SK-N-SH treated with all-trans-retinoic acid at 6 μM for 48 hours (cell line): Measurements from ENCODE around the gene SH3BP4.

Experiments used
- ATAC-seq: fragments of 200-7000 bp; cut with Tn5 transposase; 3 replicates; pipeline ENCODE4 v1.9.1; 2020; ENCODE audit warnings: mild to moderate bottlenecking, moderate library complexity
- BACH2 ChIP-seq: fragments of 250-450 bp; sonication (Bioruptor Pico); IDR thresholded peaks from 2 replicates; pipeline ENCODE4 v1.9.0; 2021; ENCODE audit warnings: mild to moderate bottlenecking, borderline replicate concordance
- CREB5 ChIP-seq: fragments of 250-450 bp; sonication (Bioruptor Pico); IDR thresholded peaks from 2 replicates; pipeline ENCODE4 v1.5.1; 2020; ENCODE audit warnings: low read depth, mild to moderate bottlenecking, moderate library complexity
- CSDC2 ChIP-seq: fragments of 250-450 bp; sonication (Bioruptor Pico); IDR thresholded peaks from 2 replicates; pipeline ENCODE4 v1.5.0; 2020; ENCODE audit warnings: mild to moderate bottlenecking, moderate library complexity
- CSRNP3 ChIP-seq: fragments of 250-450 bp; sonication (Bioruptor Pico); IDR thresholded peaks from 2 replicates; pipeline ENCODE4 v1.5.1; 2021; ENCODE audit warnings: mild to moderate bottlenecking, moderate library complexity
- ESRRG ChIP-seq: fragments of 250-450 bp; sonication (Bioruptor Pico); IDR thresholded peaks from 2 replicates; pipeline ENCODE4 v1.6.1; 2021; ENCODE audit warnings: mild to moderate bottlenecking
- GLIS3 ChIP-seq: fragments of 250-450 bp; sonication (Bioruptor Pico); IDR thresholded peaks from 2 replicates; pipeline ENCODE4 v1.5.0; 2020; ENCODE audit warnings: mild to moderate bottlenecking, moderate library complexity
- OSR1 ChIP-seq: fragments of 250-450 bp; sonication (Bioruptor Pico); IDR thresholded peaks from 2 replicates; pipeline ENCODE4 v1.8.0; 2022; ENCODE audit warnings: moderate library complexity, mild to moderate bottlenecking, inconsistent platforms
- PATZ1 ChIP-seq: fragments of 250-450 bp; sonication (Bioruptor Pico); IDR thresholded peaks from 2 replicates; pipeline ENCODE4 v1.8.0; 2020; ENCODE audit warnings: mild to moderate bottlenecking, moderate library complexity, borderline replicate concordance
- PPARA ChIP-seq: fragments of 250-450 bp; sonication (Bioruptor Pico); IDR thresholded peaks from 2 replicates; pipeline ENCODE4 v1.5.0; 2020; ENCODE audit warnings: mild to moderate bottlenecking, borderline replicate concordance
- RARB ChIP-seq: fragments of 250-450 bp; sonication (Bioruptor Pico); IDR thresholded peaks from 2 replicates; pipeline ENCODE4 v1.8.0; 2021; ENCODE audit warnings: mild to moderate bottlenecking, moderate library complexity
- SNAI2 ChIP-seq: fragments of 250-450 bp; sonication (Bioruptor Pico); IDR thresholded peaks from 2 replicates; pipeline ENCODE4 v1.5.0; 2020; ENCODE audit warnings: mild to moderate bottlenecking, moderate library complexity
- TCF4 ChIP-seq: fragments of 250-450 bp; sonication (Bioruptor Pico); IDR thresholded peaks from 2 replicates; pipeline ENCODE4 v1.8.0; 2021; ENCODE audit warnings: mild to moderate bottlenecking, moderate library complexity, borderline replicate concordance
- TOX ChIP-seq: fragments of 250-450 bp; sonication (Bioruptor Pico); IDR thresholded peaks from 2 replicates; pipeline ENCODE4 v1.8.0; 2021; ENCODE audit warnings: mild to moderate bottlenecking, moderate library complexity, borderline replicate concordance
- ZC3H10 ChIP-seq: fragments of 250-450 bp; sonication (Bioruptor Pico); IDR thresholded peaks from 2 replicates; pipeline ENCODE4 v1.5.1; 2021; ENCODE audit warnings: mild to moderate bottlenecking, moderate library complexity
- ZFP3 ChIP-seq: fragments of 250-450 bp; sonication (Bioruptor Pico); IDR thresholded peaks from 2 replicates; pipeline ENCODE4 v1.5.0; 2020; ENCODE audit warnings: mild to moderate bottlenecking, moderate library complexity
- ZFP30 ChIP-seq: fragments of 450-650 bp; formaldehyde crosslinking; IDR thresholded peaks from 2 replicates; pipeline ENCODE4 v1.5.0; 2022; ENCODE audit warnings: mild to moderate bottlenecking, moderate library complexity
- ZNF565 ChIP-seq: fragments of 450-650 bp; formaldehyde crosslinking; conservative IDR thresholded peaks from 2 replicates; pipeline ENCODE4 v1.5.0; 2020; ENCODE audit warnings: low read depth, mild to moderate bottlenecking, moderate library complexity
- ZNF8 ChIP-seq: fragments of 450-650 bp; formaldehyde crosslinking; IDR thresholded peaks from 2 replicates; pipeline ENCODE4 v1.5.0; 2020; ENCODE audit warnings: mild to moderate bottlenecking, moderate library complexity
- TF ChIP-seq, protein P1 (sequence below): fragments of 250-450 bp; sonication (Bioruptor Pico); IDR thresholded peaks from 2 replicates; pipeline ENCODE4 v1.5.0; 2020; ENCODE audit warnings: mild to moderate bottlenecking, moderate library complexity
- TF ChIP-seq, protein P2 (sequence below): fragments of 250-450 bp; sonication (Bioruptor Pico); IDR thresholded peaks from 2 replicates; pipeline ENCODE4 v1.8.0; 2021; ENCODE audit warnings: low read depth, mild to moderate bottlenecking, moderate library complexity, borderline replicate concordance

Gene SH3BP4

GRCh38 chr2:234974501-234975385, 22.9 kb downstream of the SH3BP4 start:
- TF ChIP-seq CSRNP3 (CRISPR knock-in tag) (no peak), OSR1 (CRISPR knock-in tag) (no peak)
- ATAC-seq = no peak

GRCh38 chr2:234975611-234976010, 23.8 kb downstream of the SH3BP4 start:
- no peak for ATAC-seq
- TF ChIP-seq ZFP30 (CRISPR knock-in tag) = no peak
- TF ChIP-seq OSR1 (CRISPR knock-in tag) = no peak
- TF ChIP-seq, protein P1, sequence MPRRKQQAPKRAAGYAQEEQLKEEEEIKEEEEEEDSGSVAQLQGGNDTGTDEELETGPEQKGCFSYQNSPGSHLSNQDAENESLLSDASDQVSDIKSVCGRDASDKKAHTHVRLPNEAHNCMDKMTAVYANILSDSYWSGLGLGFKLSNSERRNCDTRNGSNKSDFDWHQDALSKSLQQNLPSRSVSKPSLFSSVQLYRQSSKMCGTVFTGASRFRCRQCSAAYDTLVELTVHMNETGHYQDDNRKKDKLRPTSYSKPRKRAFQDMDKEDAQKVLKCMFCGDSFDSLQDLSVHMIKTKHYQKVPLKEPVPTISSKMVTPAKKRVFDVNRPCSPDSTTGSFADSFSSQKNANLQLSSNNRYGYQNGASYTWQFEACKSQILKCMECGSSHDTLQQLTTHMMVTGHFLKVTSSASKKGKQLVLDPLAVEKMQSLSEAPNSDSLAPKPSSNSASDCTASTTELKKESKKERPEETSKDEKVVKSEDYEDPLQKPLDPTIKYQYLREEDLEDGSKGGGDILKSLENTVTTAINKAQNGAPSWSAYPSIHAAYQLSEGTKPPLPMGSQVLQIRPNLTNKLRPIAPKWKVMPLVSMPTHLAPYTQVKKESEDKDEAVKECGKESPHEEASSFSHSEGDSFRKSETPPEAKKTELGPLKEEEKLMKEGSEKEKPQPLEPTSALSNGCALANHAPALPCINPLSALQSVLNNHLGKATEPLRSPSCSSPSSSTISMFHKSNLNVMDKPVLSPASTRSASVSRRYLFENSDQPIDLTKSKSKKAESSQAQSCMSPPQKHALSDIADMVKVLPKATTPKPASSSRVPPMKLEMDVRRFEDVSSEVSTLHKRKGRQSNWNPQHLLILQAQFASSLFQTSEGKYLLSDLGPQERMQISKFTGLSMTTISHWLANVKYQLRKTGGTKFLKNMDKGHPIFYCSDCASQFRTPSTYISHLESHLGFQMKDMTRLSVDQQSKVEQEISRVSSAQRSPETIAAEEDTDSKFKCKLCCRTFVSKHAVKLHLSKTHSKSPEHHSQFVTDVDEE = no peak
- no peak for TF ChIP-seq SNAI2 (CRISPR knock-in tag)
- no peak for TF ChIP-seq CSDC2 (CRISPR knock-in tag)
- TF ChIP-seq ZC3H10 (CRISPR knock-in tag) = no peak
- TF ChIP-seq, all 23 proteins: peak for 0

DNA sequence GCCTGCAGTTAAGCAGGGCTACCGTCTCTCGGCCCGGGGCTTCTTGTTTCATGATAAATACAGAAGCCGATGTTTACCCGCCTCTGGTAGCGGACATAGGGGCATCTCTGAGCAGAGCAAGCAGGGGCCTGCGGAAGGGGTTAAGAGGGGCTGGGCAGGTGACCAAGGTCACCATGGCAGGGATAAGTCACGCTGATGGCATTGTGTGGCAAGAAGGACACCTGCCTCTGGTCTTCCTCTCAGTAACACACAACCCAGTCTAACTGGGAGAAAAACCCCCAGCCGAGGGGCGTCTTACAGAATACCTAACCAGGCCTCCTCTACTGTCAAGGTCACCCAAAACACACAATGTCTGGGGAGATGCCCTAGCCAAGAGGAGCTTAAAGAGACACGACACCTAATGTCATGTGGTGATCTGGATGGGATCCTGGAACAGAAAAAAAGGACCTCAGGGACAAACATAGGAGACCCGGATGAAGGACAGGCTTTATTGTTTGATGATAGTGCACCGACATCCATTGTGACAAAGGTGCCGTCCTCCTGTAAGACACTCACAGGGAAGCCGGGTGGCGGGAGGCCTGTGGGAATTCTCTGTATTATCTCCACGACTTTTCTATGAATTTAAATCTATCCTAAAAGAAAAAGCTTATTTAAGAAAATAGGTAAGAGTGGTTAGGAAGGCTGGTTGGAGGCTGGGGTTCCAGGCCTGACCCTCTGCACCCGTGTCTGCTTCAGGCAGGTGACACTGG, 24.8 kb downstream of the SH3BP4 start:
- no peak for TF ChIP-seq OSR1 (CRISPR knock-in tag)
- no peak for TF ChIP-seq ZNF565 (CRISPR knock-in tag)
- TF ChIP-seq CREB5 (CRISPR knock-in tag) = no peak
- TF ChIP-seq ZFP30 (CRISPR knock-in tag) = no peak
- no peak for TF ChIP-seq SNAI2 (CRISPR knock-in tag)
- no peak for TF ChIP-seq ESRRG (CRISPR knock-in tag)
- no peak for TF ChIP-seq GLIS3 (CRISPR knock-in tag)
- TF ChIP-seq CSDC2 (CRISPR knock-in tag) = no peak
- no peak for TF ChIP-seq TCF4
- TF ChIP-seq, protein P1 = no peak
- no peak for TF ChIP-seq RARB (CRISPR knock-in tag)
- TF ChIP-seq PPARA (CRISPR knock-in tag) = no peak
- TF ChIP-seq, protein P2, sequence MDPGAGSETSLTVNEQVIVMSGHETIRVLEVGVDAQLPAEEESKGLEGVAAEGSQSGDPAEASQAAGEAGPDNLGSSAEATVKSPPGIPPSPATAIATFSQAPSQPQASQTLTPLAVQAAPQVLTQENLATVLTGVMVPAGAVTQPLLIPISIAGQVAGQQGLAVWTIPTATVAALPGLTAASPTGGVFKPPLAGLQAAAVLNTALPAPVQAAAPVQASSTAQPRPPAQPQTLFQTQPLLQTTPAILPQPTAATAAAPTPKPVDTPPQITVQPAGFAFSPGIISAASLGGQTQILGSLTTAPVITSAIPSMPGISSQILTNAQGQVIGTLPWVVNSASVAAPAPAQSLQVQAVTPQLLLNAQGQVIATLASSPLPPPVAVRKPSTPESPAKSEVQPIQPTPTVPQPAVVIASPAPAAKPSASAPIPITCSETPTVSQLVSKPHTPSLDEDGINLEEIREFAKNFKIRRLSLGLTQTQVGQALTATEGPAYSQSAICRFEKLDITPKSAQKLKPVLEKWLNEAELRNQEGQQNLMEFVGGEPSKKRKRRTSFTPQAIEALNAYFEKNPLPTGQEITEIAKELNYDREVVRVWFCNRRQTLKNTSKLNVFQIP (CRISPR knock-in tag) = no peak
- no peak for TF ChIP-seq PATZ1 (CRISPR knock-in tag)
- no peak for TF ChIP-seq TOX (CRISPR knock-in tag)
- no peak for TF ChIP-seq ZFP3 (CRISPR knock-in tag)
- no peak for TF ChIP-seq BACH2 (CRISPR knock-in tag)
- TF ChIP-seq ZNF8 (CRISPR knock-in tag) = no peak
- ATAC-seq = no peak
